ENCODE results near the gene HNRNPA1. TPM values are rescaled to one million over a fixed set of nuclear protein-coding genes. Genes with fewer than 3 reads are reported as not detected.

The HNRNPA1 gene
- total and polyA plus RNA-seq, 2 of the 4 experiments (the other 2 are of a cell fraction): 747 to 1,409 TPM

DNA sequence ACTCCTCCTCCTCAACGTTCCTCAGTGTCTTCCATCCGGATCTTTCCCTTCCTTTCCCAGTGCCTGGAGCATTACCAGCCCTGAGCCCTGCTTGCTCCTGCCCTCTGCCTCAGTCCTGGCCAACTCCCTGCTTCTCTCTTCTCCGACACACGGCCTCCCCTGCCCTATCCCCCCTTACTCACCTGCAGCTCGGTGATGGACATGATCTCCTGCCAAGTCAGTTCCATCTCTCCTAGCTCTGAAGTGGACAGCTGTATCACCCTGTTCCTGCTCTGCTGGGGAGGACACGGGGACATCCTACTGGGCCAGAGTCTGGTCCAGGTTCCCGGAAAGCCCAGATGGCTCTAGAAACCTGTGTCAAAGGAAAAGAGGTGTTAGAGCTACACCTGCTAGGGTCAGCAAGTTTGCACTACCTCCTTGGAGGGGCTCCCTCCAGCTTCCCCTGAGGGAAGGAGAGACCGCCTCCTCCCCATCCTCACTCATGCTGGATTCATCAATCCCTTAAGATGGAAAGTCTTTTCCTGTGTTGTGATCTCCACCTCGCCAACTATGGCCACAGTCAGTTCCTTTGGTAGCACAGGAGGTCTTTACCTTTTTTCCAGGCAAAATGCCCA lies 14.5 kb downstream of the HNRNPA1 start:
- Histone ChIP-seq H2BK15ac (ENCODE audit: low read depth, low read length) (no peak overlapping the region), H2BK5ac (ENCODE audit: low read depth, low read length, poor library complexity, severe bottlenecking) (no peak overlapping the region), H4K5ac (ENCODE audit: low read depth, low read length) (no peak overlapping the region), H2BK120ac (ENCODE audit: low read depth, low read length) (no peak overlapping the region), H2AK9ac (replicated peaks; ENCODE audit: low read depth, low read length, poor library complexity) (no peak overlapping the region), H3K23ac (ENCODE audit: low read depth, low read length) (no peak overlapping the region), H3K4me1 (ENCODE audit: control insufficient read depth, insufficient read depth, low read length) (peaks cover under 1% of the 10 kb centered on the region; the same call in 1 of the 2 replicates), H3K4ac (ENCODE audit: low read depth, low read length) (no peak overlapping the region), H4K91ac (ENCODE audit: insufficient read depth, low read depth, low read length) (no peak overlapping the region), H3K56ac (ENCODE audit: extremely low read depth, insufficient read depth, low read length) (no peak overlapping the region), H3K79me1 (ENCODE audit: low read depth in 1 of 2, low read length in 2 of 2) (no peaks in the 10 kb centered on the region), H4K20me1 (ENCODE audit: insufficient read depth, low read length) (no peaks in the 10 kb centered on the region), H4K8ac (ENCODE audit: low read depth in 2 of 2, low read length in 2 of 2) (no peak overlapping the region), H2AFZ (replicated peaks; ENCODE audit: low read length, poor library complexity) (no peak overlapping the region), H2AK5ac (ENCODE audit: low read depth, low read length) (no peak overlapping the region; the same call in 1 of the 2 replicates), H3K36me3 (ENCODE audit: control insufficient read depth, insufficient read depth, low read length) (no peaks in the 10 kb centered on the region), H3K27me3 (ENCODE audit: control insufficient read depth, insufficient read depth, low read length) (peaks cover 11% of the 10 kb centered on the region), H3K14ac (replicated peaks; ENCODE audit: low read depth, low read length) (no peak overlapping the region), H3K9me1 (ENCODE audit: insufficient read depth, low read length) (no peaks in the 10 kb centered on the region), H3K9ac (ENCODE audit: low read depth, low read length) (no peak overlapping the region), H3K27ac (ENCODE audit: insufficient read depth, low read length) (no peak overlapping the region), H3K4me2 (ENCODE audit: low read depth, low read length) (no peak overlapping the region), H3K9me3 (ENCODE audit: control insufficient read depth, insufficient read depth, low read length) (no peaks in the 10 kb centered on the region), H2BK20ac (ENCODE audit: low read depth, low read length) (no peak overlapping the region), H3K4me3 (ENCODE audit: insufficient read depth, low read depth, low read length) (no peak overlapping the region), H3K18ac (ENCODE audit: low read depth, low read length) (no peak overlapping the region)
- BruUV-seq (replicated peaks): no TSS peak
- ChIA-PET CTCF (interaction anchor here (1.1 to 2.1 kb wide), 3 partner anchors 66 to 85 kb away, joined by 3 to 7 read pairs (median 5); no protein-coding TSS in a partner anchor), POLR2A (ENCODE audit: unreplicated experiment) (no interaction called here)
- DNase-seq: no peak
- dilution Hi-C loops (cut with HindIII; ENCODE audit: low sequenced_read_pairs, unreplicated experiment): no loop called here
- intact Hi-C loops (cut with micrococcal nuclease): loop anchor here (1.0 kb wide), 2 partner anchors 65 to 73 kb away; no protein-coding TSS in a partner anchor
- ATAC-seq (ENCODE audit: low read depth): no peak
- in situ Hi-C loops (cut with MboI; ENCODE audit: low sequenced_read_pairs): loop anchor here (5.0 kb wide), 1 partner anchor 67 kb away; the partner anchor contains the start of gene GPR84
- WGBS, 2 experiments (ENCODE audit: extremely low coverage in 2 of 2, insufficient read length in 1 of 2): 54% methylated on average over 2 of the region's 9 CpGs; no CpG with 5 or more reads in 1 of the 2 experiments
- TF ChIP-seq, protein P1, sequence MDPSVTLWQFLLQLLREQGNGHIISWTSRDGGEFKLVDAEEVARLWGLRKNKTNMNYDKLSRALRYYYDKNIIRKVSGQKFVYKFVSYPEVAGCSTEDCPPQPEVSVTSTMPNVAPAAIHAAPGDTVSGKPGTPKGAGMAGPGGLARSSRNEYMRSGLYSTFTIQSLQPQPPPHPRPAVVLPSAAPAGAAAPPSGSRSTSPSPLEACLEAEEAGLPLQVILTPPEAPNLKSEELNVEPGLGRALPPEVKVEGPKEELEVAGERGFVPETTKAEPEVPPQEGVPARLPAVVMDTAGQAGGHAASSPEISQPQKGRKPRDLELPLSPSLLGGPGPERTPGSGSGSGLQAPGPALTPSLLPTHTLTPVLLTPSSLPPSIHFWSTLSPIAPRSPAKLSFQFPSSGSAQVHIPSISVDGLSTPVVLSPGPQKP (IDR thresholded peaks at IDR 0.05; ENCODE audit: borderline replicate concordance, low read depth, low read length): no peak
- TF ChIP-seq NFE2L2 (IDR thresholded peaks at IDR 0.05; ENCODE audit: low read depth, low read length): no peak
- no peak for TF ChIP-seq CEBPB (IDR thresholded peaks at IDR 0.05; ENCODE audit: low read depth, low read length)

Data from IMR-90 (cell line).